Measurements from ENCODE around the gene ITLN2.

GRCh38 chr1:160981584-160982411, 27.2 kb upstream of the ITLN2 start:
- TF ChIP-seq CREB1 (IDR thresholded peaks at IDR 0.05; ENCODE audit: low read depth) = no peak
- TF ChIP-seq CTCF (IDR thresholded peaks at IDR 0.05 in 2 of 3, conservative IDR thresholded peaks at IDR 0.05 in 1 of 3; ENCODE audit: control insufficient read depth in 2 of 3, extremely low read depth in 1 of 3, insufficient read depth in 1 of 3, low read depth in 3 of 3, low read length in 3 of 3) = no peak
